SK-N-SH (cell line): ENCODE results near the gene SPPL2C. TPM values are rescaled to one million over a fixed set of nuclear protein-coding genes. Genes with fewer than 3 reads are reported as not detected.

Experiments used
- CTCF ChIA-PET: fragments of 300-600, 350-600 bp; formaldehyde crosslinking; extraction: SDS; loops from one replicate; lab custom pipeline; 2021; lab: Yijun Ruan, JAX
- POLR2A ChIA-PET: fragments of 350-600 bp; sonication (Branson Sonifier 250); formaldehyde crosslinking; extraction: SDS; loops from one replicate; lab custom pipeline; 2020; ENCODE audit warnings: antibody characterized with exemption, inconsistent platforms; lab: Yijun Ruan, JAX
- DNase-seq: peaks from one replicate; pipeline ENCODE4 v3.0.0; 2012
- H2AFZ ChIP-seq: fragments of 200-600 bp; sonication (generic); 2 replicates; pipeline ENCODE4 v1.8.1; 2016; ENCODE audit warnings: antibody characterized with exemption, mild to moderate bottlenecking, low read depth
- H3F3A ChIP-seq: fragments of 200-600 bp; sonication (generic); replicated peaks from 2 replicates; pipeline ENCODE3; 2016; ENCODE audit warnings: antibody characterized with exemption, mild to moderate bottlenecking; ENCODE audit not compliant: insufficient read depth
- H3K27ac ChIP-seq, 2 experiments: fragments of 200-500 bp in 1 of 2; fragments of 200-600 bp in 1 of 2; sonication (Bioruptor generic) in 1 of 2; sonication (generic), shearing (Covaris generic) in 1 of 2; 2 replicates each; pipeline versions ENCODE4 v1.5.1 to v1.6.1; 2014 to 2016; ENCODE audit warnings: low read depth in 2 of 2, inconsistent platforms in 1 of 2, low read length in 1 of 2, mild to moderate bottlenecking in 1 of 2, mixed read lengths in 1 of 2
- H3K27me3 ChIP-seq: fragments of 200-600 bp; sonication (generic), shearing (Covaris generic); 2 replicates; pipeline ENCODE4 v1.6.1; 2016; ENCODE audit warnings: mixed run types; ENCODE audit not compliant: insufficient read depth
- H3K36me3 ChIP-seq, 2 experiments: fragments of 200-500 bp in 1 of 2; fragments of 200-600 bp in 1 of 2; sonication (Bioruptor generic) in 1 of 2; sonication (generic) in 1 of 2; replicated peaks in 1 of 2; 2 replicates each; pipeline versions ENCODE3 to v1.5.1; 2014 to 2016; ENCODE audit warnings: low read length in 1 of 2, mild to moderate bottlenecking in 1 of 2; ENCODE audit not compliant: insufficient read depth in 2 of 2, control insufficient read depth in 1 of 2
- H3K4me1 ChIP-seq, 2 experiments: fragments of 200-500 bp in 1 of 2; fragments of 200-600 bp in 1 of 2; sonication (Bioruptor generic) in 1 of 2; sonication (generic), shearing (Covaris generic) in 1 of 2; 2 replicates each; pipeline versions ENCODE4 v1.5.1 to v1.6.1; 2014 to 2016; ENCODE audit warnings: low read depth in 1 of 2, low read length in 1 of 2, mixed run types in 1 of 2; ENCODE audit not compliant: insufficient read depth in 2 of 2, control insufficient read depth in 1 of 2
- H3K4me2 ChIP-seq: fragments of 200-600 bp; sonication (generic), shearing (Covaris generic); 2 replicates; pipeline ENCODE4 v1.6.1; 2017; ENCODE audit warnings: mixed run types
- H3K4me3 ChIP-seq, 2 experiments: fragments of 200-500 bp in 1 of 2; fragments of 200-600 bp in 1 of 2; sonication (Bioruptor generic) in 1 of 2; sonication (generic), shearing (Covaris generic) in 1 of 2; 2 replicates each; pipeline versions ENCODE4 v1.5.1 to v1.8.1; 2014 to 2016; ENCODE audit warnings: low read depth in 2 of 2, inconsistent platforms in 1 of 2, low read length in 1 of 2, mild to moderate bottlenecking in 1 of 2, mixed read lengths in 1 of 2, moderate library complexity in 1 of 2
- H3K79me2 ChIP-seq: fragments of 200-600 bp; sonication (generic); 2 replicates; pipeline ENCODE4 v1.8.1; 2017; ENCODE audit warnings: mild to moderate bottlenecking; ENCODE audit not compliant: insufficient read depth
- H3K9ac ChIP-seq: fragments of 200-600 bp; sonication (generic); 2 replicates; pipeline ENCODE4 v1.6.1; 2017; ENCODE audit warnings: mixed run types
- H3K9me2 ChIP-seq: fragments of 200-600 bp; sonication (generic); 2 replicates; pipeline ENCODE4 v1.6.1; 2017; ENCODE audit warnings: mixed run types
- H3K9me3 ChIP-seq: fragments of 200-600 bp; sonication (generic); 2 replicates; pipeline ENCODE4 v1.6.1; 2017; ENCODE audit warnings: mixed run types, mild to moderate bottlenecking, moderate library complexity
- H4K20me1 ChIP-seq: fragments of 200-600 bp; sonication (generic); 2 replicates; pipeline ENCODE4 v1.6.1; 2017; ENCODE audit warnings: mild to moderate bottlenecking, mixed run types; ENCODE audit not compliant: insufficient read depth
- EP300 ChIP-seq, 2 experiments: IDR thresholded peaks; 2 replicates each; pipeline versions ENCODE4 v1.4.0 to v1.6.1; 2012; ENCODE audit warnings: borderline replicate concordance in 1 of 2, low read depth in 1 of 2, low read length in 1 of 2
- JUND ChIP-seq: IDR thresholded peaks from 2 replicates; pipeline ENCODE4 v1.4.0; 2012
- MEF2A ChIP-seq: IDR thresholded peaks from 2 replicates; pipeline ENCODE4 v1.4.0; 2012; ENCODE audit warnings: low read depth, borderline replicate concordance
- NFIC ChIP-seq: IDR thresholded peaks from 2 replicates; pipeline ENCODE4 v1.4.0; 2012; ENCODE audit warnings: borderline replicate concordance
- NRF1 ChIP-seq: IDR thresholded peaks from 2 replicates; pipeline ENCODE4 v1.6.1; 2012; ENCODE audit warnings: low read depth, mild to moderate bottlenecking, low read length
- POLR2AphosphoS5 ChIP-seq: IDR thresholded peaks from 2 replicates; pipeline ENCODE4 v1.6.1; 2012; ENCODE audit warnings: low read depth, low read length
- RCOR1 ChIP-seq: fragments of 150-350 bp; IDR thresholded peaks from 2 replicates; pipeline ENCODE4 v1.6.1; 2017; ENCODE audit warnings: antibody characterized with exemption, low read length
- SIN3A ChIP-seq: IDR thresholded peaks from 2 replicates; pipeline ENCODE4 v1.6.1; 2012; ENCODE audit warnings: low read depth, mild to moderate bottlenecking, low read length, moderate library complexity, borderline replicate concordance
- YY1 ChIP-seq: IDR thresholded peaks from 2 replicates; pipeline ENCODE4 v1.4.0; 2012; ENCODE audit warnings: low read depth, mild to moderate bottlenecking
- ZBTB33 ChIP-seq: IDR thresholded peaks from 2 replicates; pipeline ENCODE4 v1.4.0; 2012; ENCODE audit warnings: low read depth, borderline replicate concordance
- WGBS: methylation state at CpG from one replicate; pipeline ENCODE4 v1.1.6; 2017; ENCODE audit warnings: low lambda C conversion rate; 5-methylcytosine and 5-hydroxymethylcytosine counted together
- polyA plus RNA-seq, 3 experiments: library from polyadenylated mRNA; depleted of rRNA; stranded (reverse); fragments of >200 nt; gene quantifications; 2 replicates each; pipeline ENCODE4 v1.2.3, GENCODE V29; 2012
- TF ChIP-seq, protein P1 (sequence below): IDR thresholded peaks from 2 replicates; pipeline ENCODE4 v1.4.0; 2012; ENCODE audit warnings: low read depth
- TF ChIP-seq, protein P2 (sequence below): fragments of 200-600 bp; sonication (generic); IDR thresholded peaks from 2 replicates; pipeline ENCODE4 v1.6.1; 2017; ENCODE audit warnings: antibody characterized with exemption, mild to moderate bottlenecking, moderate library complexity

The SPPL2C gene
- polyA plus RNA-seq, 1 of the 3 experiments (the other 2 are of a cell fraction): not detected

- H3K9me2 ChIP-seq: no peaks in the 10 kb centered on the region
- H3K4me1 ChIP-seq: peaks cover 0 to 7% of the 10 kb centered on the region in 2 experiments; a peak in 1 of 4 replicates
- H2AFZ ChIP-seq: no peak overlapping the region
- no peaks in the 10 kb centered on the region for H3K79me2 ChIP-seq
- H3K27ac ChIP-seq: no peak overlapping the region
- no peak overlapping the region for H3K9ac ChIP-seq
- ChIA-PET POLR2A (no interaction called here), CTCF (interaction anchor here (1.0 to 18.6 kb wide), 7 partner anchors 5 to 196 kb away, joined by 3 to 327 read pairs (median 164); partner anchors contain the start of genes CRHR1 and SPPL2C)
- no peak overlapping the region for H3K4me3 ChIP-seq
- H3F3A ChIP-seq: no peaks in the 10 kb centered on the region
- 51% methylated on average over 8 of the region's 10 CpGs for WGBS
- no peak overlapping the region for H3K4me2 ChIP-seq
- H4K20me1 ChIP-seq: no peaks in the 10 kb centered on the region
- TF ChIP-seq, protein P1, sequence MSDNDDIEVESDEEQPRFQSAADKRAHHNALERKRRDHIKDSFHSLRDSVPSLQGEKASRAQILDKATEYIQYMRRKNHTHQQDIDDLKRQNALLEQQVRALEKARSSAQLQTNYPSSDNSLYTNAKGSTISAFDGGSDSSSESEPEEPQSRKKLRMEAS: no peak
- TF ChIP-seq, protein P2, sequence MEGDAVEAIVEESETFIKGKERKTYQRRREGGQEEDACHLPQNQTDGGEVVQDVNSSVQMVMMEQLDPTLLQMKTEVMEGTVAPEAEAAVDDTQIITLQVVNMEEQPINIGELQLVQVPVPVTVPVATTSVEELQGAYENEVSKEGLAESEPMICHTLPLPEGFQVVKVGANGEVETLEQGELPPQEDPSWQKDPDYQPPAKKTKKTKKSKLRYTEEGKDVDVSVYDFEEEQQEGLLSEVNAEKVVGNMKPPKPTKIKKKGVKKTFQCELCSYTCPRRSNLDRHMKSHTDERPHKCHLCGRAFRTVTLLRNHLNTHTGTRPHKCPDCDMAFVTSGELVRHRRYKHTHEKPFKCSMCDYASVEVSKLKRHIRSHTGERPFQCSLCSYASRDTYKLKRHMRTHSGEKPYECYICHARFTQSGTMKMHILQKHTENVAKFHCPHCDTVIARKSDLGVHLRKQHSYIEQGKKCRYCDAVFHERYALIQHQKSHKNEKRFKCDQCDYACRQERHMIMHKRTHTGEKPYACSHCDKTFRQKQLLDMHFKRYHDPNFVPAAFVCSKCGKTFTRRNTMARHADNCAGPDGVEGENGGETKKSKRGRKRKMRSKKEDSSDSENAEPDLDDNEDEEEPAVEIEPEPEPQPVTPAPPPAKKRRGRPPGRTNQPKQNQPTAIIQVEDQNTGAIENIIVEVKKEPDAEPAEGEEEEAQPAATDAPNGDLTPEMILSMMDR: no peak
- no peak for TF ChIP-seq POLR2AphosphoS5
- no peak for TF ChIP-seq MEF2A
- no peak for TF ChIP-seq EP300 (IDR thresholded peaks at IDR 0.05; ENCODE audit: borderline replicate concordance in 1 of 2, low read depth in 1 of 2, low read length in 1 of 2)
- TF ChIP-seq, all 33 proteins: peak for 0
- Histone ChIP-seq H3K36me3 (no peaks in the 10 kb centered on the region), H3K27me3 (peaks cover 16% of the 10 kb centered on the region; the same call in 1 of the 2 replicates), H3K9me3 (no peaks in the 10 kb centered on the region)
- DNase-seq: no peak
Observed at GRCh38 chr17:45837187-45837586, 7.5 kb upstream of the SPPL2C start.

DNA sequence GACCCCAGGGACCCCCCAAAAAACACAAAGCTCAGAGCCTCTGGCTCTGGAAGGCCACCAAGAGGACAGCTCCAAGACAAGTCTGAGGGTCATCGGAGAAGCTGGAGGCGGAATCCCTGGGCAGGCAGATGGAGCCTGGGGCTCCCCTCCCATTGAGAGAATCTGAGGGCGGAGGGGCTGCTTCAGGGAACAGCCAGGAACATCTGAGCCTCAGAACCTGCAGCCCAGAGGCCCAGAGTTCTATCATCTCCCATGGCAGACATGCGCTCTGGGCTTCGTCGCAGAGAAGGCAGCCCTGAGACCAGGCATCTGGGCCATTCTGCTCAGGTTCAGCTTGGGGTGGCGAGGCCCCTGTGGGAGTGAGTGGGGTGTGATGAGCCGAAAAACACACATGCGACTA is 7.1 kb upstream of the SPPL2C start:
- WGBS: 68% methylated on average over 8 of the region's 9 CpGs
- POLR2A ChIA-PET: no interaction called here
- Histone ChIP-seq H4K20me1 (no peaks in the 10 kb centered on the region), H3K4me3 (no peak overlapping the region), H3F3A (no peaks in the 10 kb centered on the region), H3K9me2 (no peaks in the 10 kb centered on the region), H3K27ac (no peak overlapping the region), H3K9me3 (no peaks in the 10 kb centered on the region), H3K9ac (no peak overlapping the region), H3K4me1 (peaks cover 0 to 7% of the 10 kb centered on the region in 2 experiments; a peak in 1 of 4 replicates), H3K79me2 (no peaks in the 10 kb centered on the region), H3K4me2 (no peak overlapping the region), H3K27me3 (peaks cover 16% of the 10 kb centered on the region; the same call in 1 of the 2 replicates), H3K36me3 (no peaks in the 10 kb centered on the region), H2AFZ (no peak overlapping the region)
- no peak for DNase-seq
- CTCF ChIA-PET: interaction anchor here (1.0 to 18.6 kb wide), 8 partner anchors 6 to 197 kb away, joined by 3 to 327 read pairs (median 90); partner anchors contain the start of genes CRHR1 and SPPL2C
- no peak for TF ChIP-seq JUND
- no peak for TF ChIP-seq NRF1
- TF ChIP-seq POLR2AphosphoS5: no peak
- no peak for TF ChIP-seq SIN3A
- TF ChIP-seq NFIC: no peak
- TF ChIP-seq YY1: no peak
- no peak for TF ChIP-seq ZBTB33
- TF ChIP-seq, protein P2: no peak
- TF ChIP-seq EP300 (IDR thresholded peaks at IDR 0.05; ENCODE audit: borderline replicate concordance in 1 of 2, low read depth in 1 of 2, low read length in 1 of 2): no peak
- no peak for TF ChIP-seq RCOR1
